ENCODE results near the gene APPBP2.

GRCh38 chr17:60472449-60472848 is 53.6 kb downstream of the APPBP2 start:
- TF ChIP-seq CTCF (conservative IDR thresholded peaks at IDR 0.05; ENCODE audit: low read depth, low read length) (no peak), EZH2 (IDR thresholded peaks at IDR 0.05; ENCODE audit: borderline replicate concordance, low read depth, low read length, poor library complexity, severe bottlenecking) (no peak)
